Measurements from ENCODE around the gene ANXA9.

ANXA9 gene

DNA sequence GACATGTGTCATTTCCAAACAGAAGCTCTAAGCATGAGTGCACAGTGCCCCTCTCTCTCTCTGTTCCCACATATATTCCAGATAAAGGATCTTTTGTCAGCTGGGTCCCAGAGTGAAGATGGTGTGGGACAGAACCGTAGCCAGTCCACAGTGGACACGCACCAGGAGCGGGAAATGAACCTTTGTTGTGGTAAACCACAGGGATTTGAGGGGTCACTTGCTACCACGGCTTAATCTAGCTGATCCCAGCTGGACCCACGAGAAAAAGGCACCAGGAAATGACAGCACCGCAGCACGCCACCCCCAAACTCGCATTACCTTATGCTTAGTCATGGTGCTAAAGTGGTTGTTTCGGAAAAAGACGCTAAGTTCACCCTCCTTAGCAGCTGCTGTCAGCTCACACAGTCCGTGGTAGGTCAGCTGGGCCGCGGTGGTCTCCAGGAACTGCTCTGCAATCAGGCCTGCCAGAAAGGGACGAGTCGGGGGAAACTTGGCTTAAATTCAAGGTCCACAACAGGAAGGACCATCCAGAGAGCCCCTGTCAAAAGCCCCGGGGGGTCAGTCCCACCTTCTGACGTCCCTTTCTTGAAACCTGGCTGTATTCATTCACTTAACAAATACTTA, 17.1 kb downstream of the ANXA9 start:
- TF ChIP-seq POLR2AphosphoS5 (IDR thresholded peaks at IDR 0.05; ENCODE audit: low read depth) (no peak), REST (IDR thresholded peaks at IDR 0.05; ENCODE audit: insufficient replicate concordance, low read depth) (no peak), GABPA (IDR thresholded peaks at IDR 0.05; ENCODE audit: low read depth) (no peak), SPI1 (IDR thresholded peaks at IDR 0.05; ENCODE audit: borderline replicate concordance, low read depth) (no peak)
- TF ChIP-seq, protein P1, sequence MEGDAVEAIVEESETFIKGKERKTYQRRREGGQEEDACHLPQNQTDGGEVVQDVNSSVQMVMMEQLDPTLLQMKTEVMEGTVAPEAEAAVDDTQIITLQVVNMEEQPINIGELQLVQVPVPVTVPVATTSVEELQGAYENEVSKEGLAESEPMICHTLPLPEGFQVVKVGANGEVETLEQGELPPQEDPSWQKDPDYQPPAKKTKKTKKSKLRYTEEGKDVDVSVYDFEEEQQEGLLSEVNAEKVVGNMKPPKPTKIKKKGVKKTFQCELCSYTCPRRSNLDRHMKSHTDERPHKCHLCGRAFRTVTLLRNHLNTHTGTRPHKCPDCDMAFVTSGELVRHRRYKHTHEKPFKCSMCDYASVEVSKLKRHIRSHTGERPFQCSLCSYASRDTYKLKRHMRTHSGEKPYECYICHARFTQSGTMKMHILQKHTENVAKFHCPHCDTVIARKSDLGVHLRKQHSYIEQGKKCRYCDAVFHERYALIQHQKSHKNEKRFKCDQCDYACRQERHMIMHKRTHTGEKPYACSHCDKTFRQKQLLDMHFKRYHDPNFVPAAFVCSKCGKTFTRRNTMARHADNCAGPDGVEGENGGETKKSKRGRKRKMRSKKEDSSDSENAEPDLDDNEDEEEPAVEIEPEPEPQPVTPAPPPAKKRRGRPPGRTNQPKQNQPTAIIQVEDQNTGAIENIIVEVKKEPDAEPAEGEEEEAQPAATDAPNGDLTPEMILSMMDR (IDR thresholded peaks at IDR 0.05; ENCODE audit: insufficient read depth, low read length) = no peak
- Histone ChIP-seq H3K4me3 (replicated peaks; ENCODE audit: insufficient read depth, low read length) (no peak overlapping the region), H3K27me3 (ENCODE audit: insufficient read depth, poor library complexity, severe bottlenecking) (no peaks in the 10 kb centered on the region), H3K27ac (replicated peaks) (no peak overlapping the region)
- DNase-seq (ENCODE audit: low read depth in 1 of 2, low spot score in 1 of 2) = no peak

DNA sequence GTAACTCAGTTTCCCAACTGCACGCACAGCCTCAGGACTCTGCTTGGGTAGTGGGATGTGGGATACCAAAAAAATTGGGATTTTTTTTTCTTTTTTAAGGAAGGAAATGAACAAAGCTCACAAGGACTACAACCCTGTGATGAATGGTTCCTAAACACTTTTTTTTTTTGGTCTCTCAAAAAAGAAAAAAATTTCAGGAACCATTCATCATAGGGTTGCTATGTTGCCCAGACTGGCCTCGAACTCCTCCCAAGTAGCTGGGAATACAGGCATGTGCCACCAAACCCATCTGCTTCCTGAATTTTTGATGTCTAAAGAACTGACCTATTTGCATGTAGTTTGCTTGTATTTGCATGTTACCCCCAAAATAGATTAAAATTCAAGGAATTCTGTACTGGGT, 17.8 kb downstream of the ANXA9 start:
- H3K27ac ChIP-seq (replicated peaks) = no peak overlapping the region
- no peak for DNase-seq (ENCODE audit: low read depth in 1 of 2, low spot score in 1 of 2)
- TF ChIP-seq, protein P1 (IDR thresholded peaks at IDR 0.05; ENCODE audit: insufficient read depth, low read length) = no peak
- TF ChIP-seq POLR2AphosphoS5 (IDR thresholded peaks at IDR 0.05; ENCODE audit: low read depth) = no peak
- TF ChIP-seq SPI1 (IDR thresholded peaks at IDR 0.05; ENCODE audit: borderline replicate concordance, low read depth) = no peak
- no peak for TF ChIP-seq REST (IDR thresholded peaks at IDR 0.05; ENCODE audit: insufficient replicate concordance, low read depth)
- no peak for TF ChIP-seq GABPA (IDR thresholded peaks at IDR 0.05; ENCODE audit: low read depth)
- H3K4me3 ChIP-seq (replicated peaks; ENCODE audit: insufficient read depth, low read length) = no peak overlapping the region
- H3K27me3 ChIP-seq (ENCODE audit: insufficient read depth, poor library complexity, severe bottlenecking) = no peaks in the 10 kb centered on the region

DNA sequence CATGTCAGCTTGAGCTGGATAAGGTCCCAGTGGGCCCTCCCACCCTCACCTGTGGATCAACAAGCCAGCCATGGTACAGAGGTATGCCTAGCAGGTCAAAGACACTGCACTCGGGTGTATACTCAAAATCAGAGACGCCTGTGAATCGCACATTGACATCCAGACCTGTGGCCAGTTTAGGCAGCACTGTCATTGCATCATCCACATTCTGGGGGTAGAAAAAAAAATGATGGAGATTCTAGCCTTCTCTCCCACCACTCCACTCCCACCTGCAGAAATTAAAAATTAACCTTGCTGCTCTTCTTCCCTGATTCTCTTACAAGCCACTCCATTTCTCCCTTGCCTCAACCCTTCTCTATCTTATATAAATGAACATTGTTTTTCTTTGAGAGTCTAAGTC, 18.3 kb downstream of the ANXA9 start:
- Histone ChIP-seq H3K27ac (replicated peaks) (no peak overlapping the region), H3K4me3 (replicated peaks; ENCODE audit: insufficient read depth, low read length) (no peak overlapping the region), H3K27me3 (ENCODE audit: insufficient read depth, poor library complexity, severe bottlenecking) (no peaks in the 10 kb centered on the region)
- TF ChIP-seq POLR2AphosphoS5 (IDR thresholded peaks at IDR 0.05; ENCODE audit: low read depth) (no peak), REST (IDR thresholded peaks at IDR 0.05; ENCODE audit: insufficient replicate concordance, low read depth) (no peak), SPI1 (IDR thresholded peaks at IDR 0.05; ENCODE audit: borderline replicate concordance, low read depth) (no peak), GABPA (IDR thresholded peaks at IDR 0.05; ENCODE audit: low read depth) (no peak)
- TF ChIP-seq, protein P1 (IDR thresholded peaks at IDR 0.05; ENCODE audit: insufficient read depth, low read length) = no peak
- DNase-seq (ENCODE audit: low read depth in 1 of 2, low spot score in 1 of 2) = no peak
